IPS-20b (cell line): Measurements from ENCODE around the gene MUC22.
"Not testable (repeated sequence)": the region's sequence is repeated elsewhere in the genome, so short reads cannot be mapped to it uniquely, and the experiment has no call there.

Source experiments
- H3K27ac ChIP-seq: one replicate; pipeline ENCODE4 v1.5.1; 2013; ENCODE audit warnings: low read length
- H3K27me3 ChIP-seq: 2 replicates; pipeline ENCODE4 v1.6.1; 2013; ENCODE audit warnings: mild to moderate bottlenecking, low read length, inconsistent platforms; ENCODE audit not compliant: insufficient read depth
- H3K36me3 ChIP-seq: 2 replicates; pipeline ENCODE4 v1.6.1; 2013; ENCODE audit warnings: low read depth, mild to moderate bottlenecking, inconsistent platforms, low read length, moderate library complexity; ENCODE audit not compliant: insufficient read depth
- H3K4me1 ChIP-seq: 2 replicates; pipeline ENCODE4 v1.6.1; 2013; ENCODE audit warnings: mild to moderate bottlenecking, control low read depth, inconsistent platforms, low read length, moderate library complexity; ENCODE audit not compliant: insufficient read depth
- H3K4me3 ChIP-seq: 2 replicates; pipeline ENCODE4 v1.5.1; 2013; ENCODE audit warnings: mild to moderate bottlenecking, low read length, inconsistent platforms
- H3K9ac ChIP-seq: 2 replicates; pipeline ENCODE4 v1.6.1; 2013; ENCODE audit warnings: low read depth, mild to moderate bottlenecking, inconsistent platforms, low read length, moderate library complexity
- H3K9me3 ChIP-seq: 2 replicates; pipeline ENCODE4 v1.6.1; 2013; ENCODE audit warnings: mild to moderate bottlenecking, low read depth, low read length, inconsistent platforms; ENCODE audit not compliant: insufficient read depth

MUC22 gene

DNA sequence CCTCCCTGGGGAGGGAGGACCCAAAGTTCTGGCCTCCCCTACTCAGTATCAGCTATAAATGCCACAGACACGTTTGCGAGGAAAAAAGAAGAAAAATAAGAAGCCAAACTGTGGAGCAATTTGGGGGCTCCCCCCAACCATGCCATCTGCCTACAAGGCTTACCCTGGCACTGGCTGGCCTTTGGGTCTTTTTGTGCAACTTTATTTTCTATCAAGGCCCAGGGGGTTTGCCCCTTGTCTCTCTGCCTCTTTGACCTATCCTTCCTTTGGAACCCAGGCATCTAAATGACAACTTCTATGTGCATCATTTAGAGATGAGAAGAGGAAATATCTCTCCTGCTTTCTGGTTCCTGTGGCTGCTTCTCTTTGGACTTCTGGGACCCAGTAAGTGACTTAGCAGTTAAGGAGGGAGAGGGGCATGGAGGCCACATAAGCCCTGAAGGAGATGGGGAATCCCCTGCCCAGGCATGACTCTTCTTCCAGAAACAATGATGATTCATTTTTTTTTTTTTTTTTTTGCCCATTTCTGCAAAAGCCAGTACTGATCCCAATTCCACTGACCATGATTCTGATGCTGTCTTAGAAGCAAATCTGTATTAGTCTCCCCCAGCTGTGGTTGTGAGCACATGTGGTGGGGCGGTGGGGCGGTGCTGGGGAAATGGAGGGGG lies at the start of gene MUC22:
Gene MUC22 (plus strand): TSS at position 82 of the 668 bp plus-strand sequence. CDS start 233 bp downstream, at position 315.
- Histone ChIP-seq H3K9me3 (no peaks in the 10 kb centered on the region), H3K27ac (no peak within 1 kb of the TSS), H3K4me3 (no peak within 1 kb of the TSS), H3K9ac (no peak within 1 kb of the TSS), H3K27me3 (no peaks in the 10 kb centered on the region), H3K4me1 (no peaks in the 10 kb centered on the region), H3K36me3 (no peaks in the 10 kb centered on the region)

- no peaks in the 10 kb centered on the region for H3K9me3 ChIP-seq
- H3K36me3 ChIP-seq = no peaks in the 10 kb centered on the region
- H3K27ac ChIP-seq = no peak overlapping the region
- no peak overlapping the region for H3K9ac ChIP-seq
- no peak overlapping the region for H3K4me3 ChIP-seq
- peaks cover 23% of the 10 kb centered on the region for H3K27me3 ChIP-seq
- peaks cover under 1% of the 10 kb centered on the region; the same call in 1 of the 2 replicates for H3K4me1 ChIP-seq
Measured at GRCh38 chr6:30960907-30961673, 49.2 kb upstream of the MUC22 start.

- Histone ChIP-seq H3K4me1 (no peaks in the 10 kb centered on the region), H3K27me3 (peaks cover 7% of the 10 kb centered on the region; the same call in 1 of the 2 replicates), H3K9ac (no peak overlapping the region), H3K9me3 (no peaks in the 10 kb centered on the region), H3K27ac (no peak overlapping the region), H3K36me3 (no peaks in the 10 kb centered on the region), H3K4me3 (no peak overlapping the region)
Measured at GRCh38 chr6:30962716-30963115, 47.6 kb upstream of the MUC22 start.

DNA sequence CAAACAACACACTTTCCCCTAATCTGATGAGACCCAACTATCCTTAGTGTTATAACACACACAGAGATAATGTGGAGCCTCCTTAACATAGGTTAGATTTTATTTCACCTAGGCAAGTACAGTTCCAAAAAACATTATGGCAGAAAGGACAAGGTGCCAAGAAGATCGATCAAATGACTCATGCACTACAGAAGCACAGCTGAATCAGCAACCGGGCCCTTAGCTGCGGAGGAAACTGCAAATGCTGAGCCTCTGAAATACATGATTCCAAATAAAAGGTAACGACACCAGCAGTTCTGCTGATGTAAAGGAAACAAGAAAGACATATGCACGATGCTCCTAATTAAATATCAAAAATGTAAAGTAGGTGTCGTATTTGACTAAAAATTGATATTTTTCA lies 46.6 kb upstream of the MUC22 start:
- no peak overlapping the region for H3K4me3 ChIP-seq
- H3K27ac ChIP-seq = no peak overlapping the region
- H3K4me1 ChIP-seq = no peaks in the 10 kb centered on the region
- H3K9ac ChIP-seq = no peak overlapping the region
- H3K36me3 ChIP-seq = no peaks in the 10 kb centered on the region
- no peaks in the 10 kb centered on the region for H3K27me3 ChIP-seq
- no peaks in the 10 kb centered on the region for H3K9me3 ChIP-seq

GRCh38 chr6:30964075-30964474 lies 46.2 kb upstream of the MUC22 start:
- Histone ChIP-seq H3K4me1 (no peaks in the 10 kb centered on the region), H3K36me3 (no peaks in the 10 kb centered on the region), H3K9me3 (no peaks in the 10 kb centered on the region), H3K27ac (no peak overlapping the region), H3K27me3 (no peaks in the 10 kb centered on the region), H3K9ac (no peak overlapping the region), H3K4me3 (no peak overlapping the region)

GRCh38 chr6:30965140-30965601 lies 45.1 kb upstream of the MUC22 start:
- Histone ChIP-seq H3K27ac (no peak overlapping the region), H3K4me1 (no peaks in the 10 kb centered on the region), H3K9ac (no peak overlapping the region), H3K36me3 (no peaks in the 10 kb centered on the region), H3K4me3 (no peak overlapping the region), H3K27me3 (no peaks in the 10 kb centered on the region), H3K9me3 (no peaks in the 10 kb centered on the region)

DNA sequence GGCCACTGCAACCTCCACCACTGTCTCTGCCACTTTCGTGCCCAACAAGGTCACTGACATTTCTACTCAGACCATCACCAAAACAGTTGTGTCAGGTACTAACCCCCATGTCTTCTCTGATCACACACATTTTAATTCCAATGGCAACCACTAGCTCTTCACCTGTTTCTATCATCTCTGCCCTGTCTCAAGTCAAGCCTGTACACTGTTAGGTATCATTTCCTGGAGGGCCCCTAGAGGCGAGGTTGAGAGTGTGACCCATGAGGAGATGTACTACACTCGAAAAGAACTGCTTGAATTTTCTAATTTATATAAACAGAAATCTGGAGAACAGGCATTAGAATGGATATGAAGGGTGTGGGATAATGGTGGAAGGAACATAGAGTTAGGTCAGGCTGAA lies 44.1 kb upstream of the MUC22 start:
- H3K27me3 ChIP-seq = no peaks in the 10 kb centered on the region
- H3K36me3 ChIP-seq = no peaks in the 10 kb centered on the region
- H3K9me3 ChIP-seq = no peaks in the 10 kb centered on the region
- H3K9ac ChIP-seq = no peak overlapping the region
- no peak overlapping the region for H3K27ac ChIP-seq
- H3K4me1 ChIP-seq = no peaks in the 10 kb centered on the region
- H3K4me3 ChIP-seq = no peak overlapping the region

DNA sequence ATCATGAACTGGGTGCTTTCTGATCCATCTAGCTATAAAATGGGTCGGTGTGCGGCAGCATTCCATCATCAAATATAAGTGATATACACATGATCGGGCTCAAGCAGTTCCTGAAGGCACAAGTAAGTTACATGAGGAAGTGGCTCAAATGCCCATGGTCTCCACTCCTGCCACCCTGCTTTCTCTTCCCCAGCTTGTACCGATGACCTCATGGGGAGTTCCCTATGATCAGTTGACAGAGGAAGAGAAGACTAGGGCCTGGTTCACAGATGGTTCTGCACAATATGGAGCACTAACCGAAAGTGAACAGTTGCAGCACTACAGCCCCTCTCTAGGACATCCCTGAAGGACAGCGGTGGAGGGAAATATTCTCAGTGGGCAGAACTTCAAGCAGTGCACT lies 41.1 kb upstream of the MUC22 start:
- H3K27ac ChIP-seq, H3K9ac ChIP-seq, H3K4me1 ChIP-seq, H3K27me3 ChIP-seq, H3K36me3 ChIP-seq, H3K9me3 ChIP-seq, H3K4me3 ChIP-seq: not testable (repeated sequence)

DNA sequence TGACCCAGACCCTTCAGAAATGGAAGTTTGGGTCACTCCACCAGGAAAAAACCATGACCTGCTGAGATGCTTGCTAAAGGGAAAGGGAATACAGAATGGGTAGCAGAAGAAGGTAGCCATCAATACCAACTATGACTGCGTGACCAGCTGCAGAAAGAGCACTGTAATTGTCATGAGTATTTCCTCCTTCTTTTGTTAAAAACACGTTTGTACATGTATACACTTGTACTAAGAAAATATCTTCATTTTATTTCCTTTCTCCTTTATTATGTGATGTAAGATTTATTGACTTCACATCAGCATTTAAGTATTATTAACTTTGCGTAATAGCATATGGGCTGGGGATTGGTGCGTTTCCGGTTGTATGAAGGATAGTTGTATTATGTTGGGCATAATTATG lies 39.3 kb upstream of the MUC22 start:
- H3K4me3 ChIP-seq = no peak overlapping the region
- H3K4me1 ChIP-seq = no peaks in the 10 kb centered on the region
- no peak overlapping the region for H3K9ac ChIP-seq
- no peaks in the 10 kb centered on the region for H3K27me3 ChIP-seq
- no peaks in the 10 kb centered on the region for H3K36me3 ChIP-seq
- no peaks in the 10 kb centered on the region for H3K9me3 ChIP-seq
- no peak overlapping the region for H3K27ac ChIP-seq

DNA sequence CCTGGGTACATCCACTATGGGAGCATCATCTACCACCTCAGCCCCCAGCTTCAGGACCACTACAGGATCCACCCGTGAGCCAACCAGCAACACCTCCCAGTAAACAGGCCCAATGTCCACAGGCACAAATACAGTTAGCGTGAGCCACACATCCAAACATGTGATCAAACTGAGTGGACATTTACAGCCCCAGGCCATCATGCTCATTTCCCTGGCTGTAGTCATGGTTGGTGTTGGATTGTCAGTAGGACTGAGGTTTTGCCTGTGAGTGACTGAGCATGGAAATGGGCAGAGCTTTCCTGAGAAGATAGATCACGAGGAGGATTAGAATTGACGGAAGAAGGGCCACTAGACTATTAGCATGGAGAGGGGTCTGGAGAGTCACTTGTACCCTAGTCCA lies 37.5 kb upstream of the MUC22 start:
- Histone ChIP-seq H3K9ac (no peak overlapping the region), H3K27ac (no peak overlapping the region), H3K9me3 (no peaks in the 10 kb centered on the region), H3K36me3 (no peaks in the 10 kb centered on the region), H3K4me1 (no peaks in the 10 kb centered on the region), H3K4me3 (no peak overlapping the region), H3K27me3 (no peaks in the 10 kb centered on the region)

GRCh38 chr6:30974490-30975252 lies 35.6 kb upstream of the MUC22 start:
- Histone ChIP-seq H3K9ac (no peak overlapping the region), H3K9me3 (no peaks in the 10 kb centered on the region), H3K4me3 (no peak overlapping the region), H3K4me1 (no peaks in the 10 kb centered on the region), H3K36me3 (no peaks in the 10 kb centered on the region), H3K27me3 (no peaks in the 10 kb centered on the region), H3K27ac (no peak overlapping the region)
